ENCODE data around the gene TLNRD1. TPM values are rescaled to one million over a fixed set of nuclear protein-coding genes. Genes with fewer than 3 reads are reported as not detected.

The TLNRD1 gene
- total RNA-seq, 1 experiment from 2014 or later = 24.7 TPM

- in situ Hi-C loops (cut with HindIII; ENCODE audit: low pct_unique_long_range_greater_than_20kb, low sequenced_read_pairs) = no loop called here
- Histone ChIP-seq H3K36me3 (ENCODE audit: control insufficient read depth, insufficient read depth, low read length) (peaks cover 3% of the 10 kb centered on the region; the same call in 1 of the 2 replicates), H3K27ac (ENCODE audit: low read length) (no peak overlapping the region), H3K9me3 (ENCODE audit: control insufficient read depth, insufficient read depth, low read depth, low read length) (no peaks in the 10 kb centered on the region), H3K4me3 (ENCODE audit: low read depth in 2 of 2, low read length in 2 of 2) (no peak overlapping the region), H3K27me3 (ENCODE audit: control insufficient read depth, insufficient read depth, low read length) (no peaks in the 10 kb centered on the region), H3K4me1 (ENCODE audit: control insufficient read depth, insufficient read depth, low read length) (no peaks in the 10 kb centered on the region)
- intact Hi-C loops (cut with micrococcal nuclease; ENCODE audit: unreplicated experiment) = loop anchor here (5.0 kb wide), 1 partner anchor 290 kb away; no protein-coding TSS in a partner anchor
- TF ChIP-seq, protein P1, sequence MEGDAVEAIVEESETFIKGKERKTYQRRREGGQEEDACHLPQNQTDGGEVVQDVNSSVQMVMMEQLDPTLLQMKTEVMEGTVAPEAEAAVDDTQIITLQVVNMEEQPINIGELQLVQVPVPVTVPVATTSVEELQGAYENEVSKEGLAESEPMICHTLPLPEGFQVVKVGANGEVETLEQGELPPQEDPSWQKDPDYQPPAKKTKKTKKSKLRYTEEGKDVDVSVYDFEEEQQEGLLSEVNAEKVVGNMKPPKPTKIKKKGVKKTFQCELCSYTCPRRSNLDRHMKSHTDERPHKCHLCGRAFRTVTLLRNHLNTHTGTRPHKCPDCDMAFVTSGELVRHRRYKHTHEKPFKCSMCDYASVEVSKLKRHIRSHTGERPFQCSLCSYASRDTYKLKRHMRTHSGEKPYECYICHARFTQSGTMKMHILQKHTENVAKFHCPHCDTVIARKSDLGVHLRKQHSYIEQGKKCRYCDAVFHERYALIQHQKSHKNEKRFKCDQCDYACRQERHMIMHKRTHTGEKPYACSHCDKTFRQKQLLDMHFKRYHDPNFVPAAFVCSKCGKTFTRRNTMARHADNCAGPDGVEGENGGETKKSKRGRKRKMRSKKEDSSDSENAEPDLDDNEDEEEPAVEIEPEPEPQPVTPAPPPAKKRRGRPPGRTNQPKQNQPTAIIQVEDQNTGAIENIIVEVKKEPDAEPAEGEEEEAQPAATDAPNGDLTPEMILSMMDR (IDR thresholded peaks at IDR 0.05) = peak; percentile 77
- no peak for TF ChIP-seq SIN3A (IDR thresholded peaks at IDR 0.05; ENCODE audit: borderline replicate concordance, insufficient read depth, low read depth, low read length)
- ChIA-PET POLR2A (no interaction called here), CTCF (interaction anchor here (1.3 kb wide), 1 partner anchor 288 kb away, joined by 6 read pairs; no protein-coding TSS in a partner anchor)
- DNase-seq (ENCODE audit: low read depth, low spot score) (no peak), ATAC-seq (peak; percentile 87)
- BruUV-seq (replicated peaks) = no TSS peak
Observed at GRCh38 chr15:80977627-80978036, 23.1 kb upstream of the TLNRD1 start.

- CTCF ChIA-PET = no interaction called here
- intact Hi-C loops (cut with micrococcal nuclease; ENCODE audit: unreplicated experiment) = loop anchor here (5.0 kb wide), 1 partner anchor 288 kb away; no protein-coding TSS in a partner anchor
- POLR2A ChIA-PET = no interaction called here
- Histone ChIP-seq H3K4me1 (ENCODE audit: control insufficient read depth, insufficient read depth, low read length) (no peaks in the 10 kb centered on the region), H3K36me3 (ENCODE audit: control insufficient read depth, insufficient read depth, low read length) (peaks cover 3% of the 10 kb centered on the region; the same call in 1 of the 2 replicates), H3K27ac (ENCODE audit: low read length) (no peak overlapping the region), H3K4me3 (ENCODE audit: low read depth in 2 of 2, low read length in 2 of 2) (no peak overlapping the region), H3K9me3 (ENCODE audit: control insufficient read depth, insufficient read depth, low read depth, low read length) (no peaks in the 10 kb centered on the region), H3K27me3 (ENCODE audit: control insufficient read depth, insufficient read depth, low read length) (no peaks in the 10 kb centered on the region)
- TSS peak; percentile 75 for BruUV-seq (replicated peaks)
- DNase-seq (ENCODE audit: low read depth, low spot score) (no peak), ATAC-seq (no peak)
- TF ChIP-seq, protein P1 (IDR thresholded peaks at IDR 0.05) = no peak
- no peak for TF ChIP-seq TCF7L2 (IDR thresholded peaks at IDR 0.05; ENCODE audit: low read depth, low read length)
- TF ChIP-seq SIN3A (IDR thresholded peaks at IDR 0.05; ENCODE audit: borderline replicate concordance, insufficient read depth, low read depth, low read length) = no peak
- no peak for TF ChIP-seq POLR2AphosphoS5 (IDR thresholded peaks at IDR 0.05; ENCODE audit: low read depth, low read length)
- TF ChIP-seq, protein P2, sequence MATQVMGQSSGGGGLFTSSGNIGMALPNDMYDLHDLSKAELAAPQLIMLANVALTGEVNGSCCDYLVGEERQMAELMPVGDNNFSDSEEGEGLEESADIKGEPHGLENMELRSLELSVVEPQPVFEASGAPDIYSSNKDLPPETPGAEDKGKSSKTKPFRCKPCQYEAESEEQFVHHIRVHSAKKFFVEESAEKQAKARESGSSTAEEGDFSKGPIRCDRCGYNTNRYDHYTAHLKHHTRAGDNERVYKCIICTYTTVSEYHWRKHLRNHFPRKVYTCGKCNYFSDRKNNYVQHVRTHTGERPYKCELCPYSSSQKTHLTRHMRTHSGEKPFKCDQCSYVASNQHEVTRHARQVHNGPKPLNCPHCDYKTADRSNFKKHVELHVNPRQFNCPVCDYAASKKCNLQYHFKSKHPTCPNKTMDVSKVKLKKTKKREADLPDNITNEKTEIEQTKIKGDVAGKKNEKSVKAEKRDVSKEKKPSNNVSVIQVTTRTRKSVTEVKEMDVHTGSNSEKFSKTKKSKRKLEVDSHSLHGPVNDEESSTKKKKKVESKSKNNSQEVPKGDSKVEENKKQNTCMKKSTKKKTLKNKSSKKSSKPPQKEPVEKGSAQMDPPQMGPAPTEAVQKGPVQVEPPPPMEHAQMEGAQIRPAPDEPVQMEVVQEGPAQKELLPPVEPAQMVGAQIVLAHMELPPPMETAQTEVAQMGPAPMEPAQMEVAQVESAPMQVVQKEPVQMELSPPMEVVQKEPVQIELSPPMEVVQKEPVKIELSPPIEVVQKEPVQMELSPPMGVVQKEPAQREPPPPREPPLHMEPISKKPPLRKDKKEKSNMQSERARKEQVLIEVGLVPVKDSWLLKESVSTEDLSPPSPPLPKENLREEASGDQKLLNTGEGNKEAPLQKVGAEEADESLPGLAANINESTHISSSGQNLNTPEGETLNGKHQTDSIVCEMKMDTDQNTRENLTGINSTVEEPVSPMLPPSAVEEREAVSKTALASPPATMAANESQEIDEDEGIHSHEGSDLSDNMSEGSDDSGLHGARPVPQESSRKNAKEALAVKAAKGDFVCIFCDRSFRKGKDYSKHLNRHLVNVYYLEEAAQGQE (IDR thresholded peaks at IDR 0.05; ENCODE audit: insufficient read depth in 1 of 2, low read depth in 2 of 2, low read length in 1 of 2) = no peak
- in situ Hi-C loops (cut with HindIII; ENCODE audit: low pct_unique_long_range_greater_than_20kb, low sequenced_read_pairs) = no loop called here
Observed at GRCh38 chr15:80978685-80979329, 21.9 kb upstream of the TLNRD1 start.
